NCI-H226 (cell line): Measurements from ENCODE around the gene LDLRAD4.

ENCODE experiments used
- DNase-seq: peaks from one replicate; pipeline ENCODE4 v3.0.0-alpha.2; 2015

The LDLRAD4 gene

GRCh38 chr18:13416208-13416607 is 197.6 kb downstream of the LDLRAD4 start:
- no peak for DNase-seq

DNA sequence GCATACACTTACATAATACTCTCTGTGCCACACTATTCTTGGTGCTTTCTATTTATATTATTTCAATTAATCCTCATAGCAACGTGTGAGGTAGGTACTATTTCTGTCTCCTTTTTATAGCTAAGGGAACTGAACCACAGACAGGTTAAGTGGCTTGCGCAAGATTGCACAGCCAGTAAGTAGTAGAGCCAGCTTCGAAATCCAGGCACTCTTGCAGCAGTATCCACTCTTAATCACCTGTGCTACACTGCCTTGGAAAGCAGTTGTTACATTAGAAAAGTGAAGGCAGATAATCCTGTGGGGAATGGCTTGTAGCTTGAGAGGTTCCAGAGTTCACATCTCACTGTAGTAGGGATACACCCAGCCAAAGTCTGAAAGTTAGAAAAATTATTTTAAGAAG is 198.3 kb downstream of the LDLRAD4 start:
- no peak for DNase-seq

DNA sequence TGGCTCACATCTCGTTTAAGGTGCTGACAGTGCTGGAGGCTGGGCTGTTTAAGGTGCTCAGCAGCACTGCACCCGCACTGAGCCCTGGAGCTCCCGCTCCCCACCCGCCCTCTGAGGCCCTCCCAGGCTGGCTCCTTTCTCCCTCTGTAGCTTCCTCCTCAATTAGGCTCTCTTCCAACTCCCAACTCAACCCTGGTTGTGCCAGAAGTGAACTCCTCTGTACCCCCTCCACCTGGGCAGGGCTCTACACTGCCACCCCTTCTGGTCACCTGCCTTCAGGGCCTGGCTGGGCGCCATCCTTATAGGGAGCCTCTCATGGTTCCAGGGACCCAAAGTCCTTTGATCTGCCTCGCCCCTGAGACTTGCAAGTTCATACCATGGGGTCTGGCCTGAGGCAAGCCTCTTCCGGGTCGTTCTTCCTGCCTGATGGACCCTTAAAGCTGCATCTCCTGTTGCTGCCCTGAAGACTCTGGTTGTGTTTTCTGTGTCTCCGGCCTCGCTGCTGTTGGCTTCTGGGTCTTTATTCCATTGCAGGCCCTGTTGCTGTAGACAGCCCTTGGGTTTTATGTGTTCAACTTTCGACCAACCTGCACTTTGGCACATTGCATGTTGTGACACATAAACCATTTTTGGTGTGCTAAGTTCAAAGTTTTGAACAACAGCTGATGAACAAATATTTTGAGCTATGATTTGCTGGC is 199.6 kb downstream of the LDLRAD4 start:
- no peak for DNase-seq

DNA sequence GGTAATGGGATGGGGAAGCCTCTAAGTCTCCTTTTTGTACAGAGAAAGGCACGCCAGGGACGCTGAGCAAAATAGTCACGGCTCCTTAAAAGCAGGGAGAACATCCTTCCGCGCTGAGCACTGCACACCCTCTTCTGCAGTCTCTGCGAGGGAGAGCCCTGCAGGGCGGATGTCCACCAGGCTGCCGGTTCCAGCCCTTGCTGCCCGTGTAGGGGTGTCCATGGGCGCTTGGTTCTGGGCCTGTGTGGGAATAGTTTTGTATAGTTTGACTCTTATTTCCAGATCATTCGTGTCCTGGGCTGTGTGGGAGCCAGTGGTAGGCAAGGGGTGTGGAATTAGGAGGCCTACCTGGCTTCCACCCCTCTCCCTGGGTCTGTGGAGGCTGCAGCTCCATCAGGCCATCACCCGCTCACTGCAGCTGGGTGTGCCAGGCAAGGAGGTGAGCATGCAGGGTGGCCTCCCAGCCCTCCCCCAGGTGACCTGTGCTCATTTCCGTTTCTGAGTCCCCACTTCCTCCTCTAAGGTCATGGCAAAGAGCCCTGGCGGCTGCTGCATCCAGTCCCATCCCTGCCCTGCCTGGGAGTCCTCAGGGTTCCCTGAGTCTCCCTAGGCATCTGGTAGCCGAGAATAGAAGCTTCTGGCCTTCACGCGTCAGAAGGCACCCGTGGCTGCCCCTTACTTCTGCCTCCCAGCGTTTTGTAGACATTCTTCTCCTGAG is 202.6 kb downstream of the LDLRAD4 start:
- DNase-seq = no peak

GRCh38 chr18:13422541-13423147 is 204.1 kb downstream of the LDLRAD4 start:
- no peak for DNase-seq

DNA sequence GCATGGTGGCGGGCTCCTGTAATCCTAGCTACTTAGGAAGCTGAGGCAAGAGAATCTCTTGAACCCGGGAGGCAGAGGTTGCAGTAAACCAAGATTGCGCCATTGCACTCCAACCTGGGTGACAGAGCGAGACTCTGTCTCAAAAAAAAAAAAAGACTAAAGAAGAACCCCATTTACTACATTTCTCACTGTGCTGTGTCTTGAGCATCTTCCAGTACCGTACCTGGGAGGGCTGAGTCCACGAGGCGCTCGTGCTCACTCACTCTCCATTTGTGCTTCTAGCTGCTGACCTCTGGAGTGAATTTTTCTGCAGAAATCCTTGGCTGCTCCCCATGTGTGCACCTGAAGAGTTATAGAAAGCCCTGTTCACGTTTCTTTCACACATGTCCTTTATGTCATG is 204.8 kb downstream of the LDLRAD4 start:
- no peak for DNase-seq

GRCh38 chr18:13424363-13424762 is 205.8 kb downstream of the LDLRAD4 start:
- no peak for DNase-seq

- DNase-seq = no peak
Measured at GRCh38 chr18:13425357-13426091, 207.0 kb downstream of the LDLRAD4 start.

- no peak for DNase-seq
Measured at GRCh38 chr18:13427354-13427753, 208.8 kb downstream of the LDLRAD4 start.

GRCh38 chr18:13428319-13428718 is 209.8 kb downstream of the LDLRAD4 start:
- DNase-seq = no peak

DNA sequence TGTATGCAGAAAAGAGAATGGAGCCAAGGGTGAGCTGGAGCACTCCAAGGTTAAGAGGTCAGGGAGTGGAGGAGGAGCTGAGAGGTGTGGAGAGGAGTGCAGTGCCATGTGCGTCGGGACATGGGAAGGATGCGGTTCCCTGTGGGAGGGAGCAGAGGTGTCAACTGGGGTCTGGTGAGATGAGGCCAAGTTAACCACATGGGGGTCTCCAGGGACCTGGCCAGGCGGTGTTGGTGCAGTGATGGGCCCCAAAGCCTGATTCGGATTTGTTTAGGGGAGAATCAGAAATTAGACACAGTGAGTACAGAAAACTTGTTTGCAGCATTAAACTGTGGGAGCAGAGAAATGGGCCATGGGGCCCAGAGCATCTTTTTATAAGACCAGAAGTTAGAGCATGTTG is 210.5 kb downstream of the LDLRAD4 start:
- no peak for DNase-seq

- no peak for DNase-seq
Measured at GRCh38 chr18:13429884-13430510, 211.4 kb downstream of the LDLRAD4 start.

GRCh38 chr18:13430663-13431062 is 212.1 kb downstream of the LDLRAD4 start:
- DNase-seq = no peak

DNA sequence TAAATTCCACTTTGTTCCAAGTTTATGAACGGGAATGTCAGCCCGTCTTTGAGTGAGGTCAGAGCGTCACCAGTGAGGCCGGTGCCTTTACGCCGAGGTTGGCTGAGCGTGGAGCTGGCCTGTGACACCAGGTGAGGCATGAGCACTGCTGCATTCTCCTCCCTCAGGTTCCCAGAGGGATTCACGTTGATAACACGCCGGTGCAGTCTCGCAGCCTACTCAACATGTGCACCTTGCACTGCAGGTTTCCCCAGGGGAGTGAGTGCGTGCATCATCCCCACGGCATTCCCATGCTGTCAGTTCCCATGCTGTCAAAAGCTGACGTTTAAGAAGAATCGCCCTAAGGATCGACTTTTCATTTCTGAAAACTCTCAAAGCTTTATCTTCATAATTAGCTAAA is 213.3 kb downstream of the LDLRAD4 start:
- no peak for DNase-seq

DNA sequence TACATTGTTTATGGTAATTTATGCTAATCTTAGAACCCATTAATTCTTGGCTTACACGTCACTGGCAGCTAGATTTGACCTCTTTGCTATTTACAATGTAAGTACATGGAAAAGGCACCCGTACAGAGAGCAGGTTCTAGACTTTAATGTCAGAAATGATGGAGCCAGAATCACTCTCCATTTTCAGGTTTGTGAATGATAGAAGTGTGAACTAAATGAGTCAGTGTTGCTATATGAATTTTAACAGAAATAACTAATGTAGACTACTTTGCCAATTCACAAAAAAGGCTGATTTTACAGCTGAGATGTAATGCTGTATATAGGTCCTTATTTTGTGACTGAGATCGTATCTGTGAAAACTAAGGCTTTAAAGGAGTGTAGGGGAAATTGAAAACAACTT is 214.6 kb downstream of the LDLRAD4 start:
- no peak for DNase-seq

- no peak for DNase-seq
Measured at GRCh38 chr18:13433685-13434084, 215.1 kb downstream of the LDLRAD4 start.

DNA sequence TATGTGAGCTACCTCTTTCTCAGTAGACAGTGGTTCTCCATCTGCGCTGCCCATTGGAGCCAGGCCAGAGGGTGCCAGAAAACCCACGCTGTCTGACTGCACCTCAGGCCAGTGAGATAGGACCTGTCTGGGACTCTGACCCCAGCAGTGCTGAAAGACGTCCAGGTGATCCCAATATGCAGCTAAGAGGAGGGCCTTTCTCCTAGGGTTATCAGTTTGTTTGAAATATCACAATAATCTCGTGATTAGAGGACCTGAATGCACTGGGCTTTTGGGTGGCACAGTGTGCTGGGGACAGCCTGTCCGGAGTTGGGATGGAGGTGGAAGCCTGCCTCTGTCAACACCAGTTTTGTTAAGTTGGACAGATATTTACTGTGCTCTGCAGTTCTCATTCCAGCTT is 216.3 kb downstream of the LDLRAD4 start:
- DNase-seq = no peak

GRCh38 chr18:13435586-13436333 is 217.2 kb downstream of the LDLRAD4 start:
- DNase-seq = peak; percentile 53

DNA sequence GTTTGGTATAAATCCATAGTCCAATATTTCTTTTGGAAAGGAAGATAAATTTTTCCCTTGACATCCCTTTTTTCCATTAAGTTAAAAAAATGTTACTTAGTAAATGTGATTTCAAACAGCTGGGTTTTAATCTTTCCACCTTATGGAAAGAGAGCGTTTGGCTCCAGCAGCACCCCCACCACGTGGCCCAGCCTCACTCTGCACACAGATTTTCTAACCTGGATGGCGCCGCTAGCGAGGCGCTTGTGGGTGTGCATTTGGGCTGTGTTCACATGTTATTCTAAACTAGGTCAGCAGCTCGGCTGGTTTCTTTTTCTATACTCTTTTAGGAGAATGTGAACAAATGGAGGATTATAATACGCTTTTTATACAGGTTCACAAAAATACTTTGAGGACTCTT is 218.0 kb downstream of the LDLRAD4 start:
- no peak for DNase-seq

DNA sequence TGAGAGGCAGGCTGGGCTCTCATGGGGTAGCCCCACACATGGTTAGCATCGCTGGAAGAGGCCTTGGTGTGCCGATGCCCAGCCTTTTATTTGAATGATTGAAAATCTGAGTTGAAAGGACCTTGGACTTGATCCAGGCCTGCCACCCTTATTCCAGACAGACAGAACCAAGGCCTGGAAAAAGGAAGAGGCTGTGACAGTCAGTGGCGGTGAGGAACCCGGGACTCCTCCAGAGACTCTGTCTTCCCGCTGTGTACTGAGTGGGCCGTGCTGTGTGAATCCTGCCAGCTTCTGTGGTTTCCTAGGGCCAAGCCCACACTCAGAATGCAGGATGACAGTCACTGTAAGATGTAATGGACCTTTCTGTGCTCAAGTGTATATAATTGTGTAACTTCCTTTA is 218.5 kb downstream of the LDLRAD4 start:
- DNase-seq = no peak

DNA sequence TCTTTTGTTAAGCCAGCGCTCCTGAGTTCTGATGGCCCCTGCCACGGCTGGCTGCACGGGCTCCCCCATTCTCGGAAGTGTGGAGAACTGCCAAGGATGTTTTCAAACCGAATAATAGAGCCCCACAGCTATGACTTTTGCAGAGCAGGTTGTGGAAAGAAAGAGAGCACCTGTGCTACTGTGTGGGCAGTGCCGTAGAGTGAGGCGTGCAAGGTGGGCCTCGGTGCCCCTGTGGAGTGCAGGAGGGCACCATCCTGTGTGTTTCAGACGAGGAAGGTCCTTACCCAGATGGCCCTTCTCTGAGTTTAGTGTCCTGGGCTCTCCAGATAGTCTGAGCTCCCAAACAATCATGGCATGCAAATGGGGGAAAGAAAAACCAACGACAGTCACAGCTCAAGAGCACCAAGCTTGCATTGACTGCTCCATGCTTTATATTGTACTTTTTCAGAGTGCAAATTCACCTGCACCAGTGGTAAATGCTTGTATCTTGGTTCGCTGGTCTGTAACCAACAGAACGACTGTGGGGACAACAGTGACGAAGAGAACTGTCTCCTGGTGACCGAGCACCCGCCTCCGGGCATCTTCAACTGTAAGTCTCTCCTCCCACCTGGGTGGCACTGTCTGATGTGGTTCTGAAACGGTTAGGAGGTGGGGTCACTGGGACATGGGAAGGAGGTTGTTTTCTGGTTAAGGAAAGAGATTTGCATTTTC is 219.4 kb downstream of the LDLRAD4 start:
- DNase-seq = no peak
